Esophagus muscularis mucosa (tissue), 4 donors: ENCODE results near the gene KCNQ1. TPM values are rescaled to one million over a fixed set of nuclear protein-coding genes. Genes with fewer than 3 reads are reported as not detected.

Experiments used
- DNase-seq: peaks from one replicate; pipeline ENCODE4 v3.0.0-alpha.2; 2017; ENCODE audit errors: extremely low spot score
- H3K27ac ChIP-seq, 4 donors: fragments of 200-600 bp; sonication (generic); replicated peaks in 1 of 4; 1 replicate in 3 of 4; 2 replicates in 1 of 4; pipeline ENCODE4 v1.5.1; 2016 to 2019; ENCODE audit warnings: mild to moderate bottlenecking in 1 of 4
- H3K27me3 ChIP-seq, 4 donors: fragments of 200-600 bp; sonication (generic); one replicate each; pipeline versions ENCODE4 v1.5.1 to v1.6.0; 2016 to 2019
- H3K36me3 ChIP-seq, 4 donors: fragments of 200-600 bp; sonication (generic); one replicate each; pipeline ENCODE4 v1.5.1; 2016 to 2019
- H3K4me1 ChIP-seq, 4 donors: fragments of 200-600 bp; sonication (generic); one replicate each; pipeline ENCODE4 v1.5.1; 2016 to 2019
- H3K4me3 ChIP-seq, 4 donors: fragments of 200-600 bp; sonication (generic); 1 replicate in 2 of 4; 2 replicates in 2 of 4; pipeline ENCODE4 v1.5.1; 2016 to 2019; ENCODE audit warnings: mild to moderate bottlenecking in 4 of 4, moderate library complexity in 1 of 4
- H3K9me3 ChIP-seq, 4 donors: fragments of 200-600 bp; sonication (generic); 1 replicate in 3 of 4; 2 replicates in 1 of 4; pipeline ENCODE4 v1.5.1; 2016 to 2019
- EP300 ChIP-seq: sonication (generic); formaldehyde crosslinking; IDR thresholded peaks from one replicate; pipeline ENCODE4 v1.6.1; 2017; ENCODE audit warnings: antibody characterized with exemption
- POLR2A ChIP-seq: fragments of 450-650 bp; IDR thresholded peaks from one replicate; pipeline ENCODE4 v1.6.1; 2017; ENCODE audit warnings: antibody characterized with exemption, moderate library complexity, mild to moderate bottlenecking, low read depth
- POLR2AphosphoS5 ChIP-seq, 2 donors: sonication (generic); formaldehyde crosslinking; IDR thresholded peaks; one replicate each; pipeline ENCODE4 v1.6.1; 2017; ENCODE audit warnings: antibody characterized with exemption in 2 of 2
- WGBS: methylation state at CpG from one replicate; pipeline ENCODE4 v1.1.5; 2018; 5-methylcytosine and 5-hydroxymethylcytosine counted together
- intact Hi-C: fragments of 100-400 bp; cut with DNase I; formaldehyde crosslinking; loops from one replicate; pipeline ENCODE4 v1.15.1; 2023
- total RNA-seq, 4 donors: library from RNA; depleted of rRNA; stranded (reverse); fragments of >200 nt; gene quantifications; one replicate each; pipeline versions ENCODE4 v1.1.0 to v1.2.1, GENCODE V29; 2016
- TF ChIP-seq, protein P1 (sequence below), 3 experiments: fragments of 200-600 bp in 2 of 3; fragments of 450-650 bp in 1 of 3; sonication (generic) in 2 of 3; IDR thresholded peaks; one replicate each; pipeline ENCODE4 v1.5.1; 2017 to 2019; ENCODE audit warnings: antibody characterized with exemption in 3 of 3, mild to moderate bottlenecking in 2 of 3, moderate library complexity in 1 of 3

KCNQ1 gene
- total RNA-seq, 4 donors from 2014 or later, result 2.1 to 5.9 (median 4.3) TPM

DNA sequence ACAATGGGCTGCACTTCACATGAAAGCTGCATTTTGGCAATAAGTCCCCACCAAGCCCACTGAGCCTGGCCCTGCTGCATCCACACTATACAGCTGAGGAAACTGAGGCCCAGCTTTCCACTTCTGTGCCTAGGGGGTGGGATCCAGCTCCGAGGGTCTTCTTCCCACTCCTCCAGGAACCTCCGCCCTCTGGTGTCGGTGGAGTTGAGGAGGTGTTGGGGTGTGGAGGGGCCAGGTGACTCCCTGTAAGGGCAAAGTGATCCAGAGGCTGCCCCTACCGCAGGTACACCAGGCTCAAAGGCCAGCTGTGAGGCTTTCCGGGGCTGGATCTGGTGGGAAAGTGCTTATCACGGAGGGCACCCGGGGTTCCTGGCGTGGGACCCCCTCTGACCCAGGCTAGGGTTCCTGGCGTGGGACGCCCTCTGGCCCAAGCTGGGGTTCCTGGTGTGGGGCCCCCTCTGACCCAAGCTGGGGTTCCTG is 125.0 kb downstream of the KCNQ1 start:
- TF ChIP-seq POLR2AphosphoS5 (IDR thresholded peaks at IDR 0.05) (no peak), POLR2A (no peak)
- H3K4me1 ChIP-seq, result no peaks in the 10 kb centered on the region
- 92% methylated on average over 5 of the region's 10 CpGs for WGBS
- H3K36me3 ChIP-seq, result peaks cover 0 to 13% (median 0%) of the 10 kb centered on the region in 4 donors
- H3K4me3 ChIP-seq, result no peak overlapping the region
- intact Hi-C loops, result no loop called here
- H3K27me3 ChIP-seq, result no peaks in the 10 kb centered on the region
- H3K27ac ChIP-seq, result no peak overlapping the region
- no peaks in the 10 kb centered on the region for H3K9me3 ChIP-seq
- DNase-seq, result no peak

DNA sequence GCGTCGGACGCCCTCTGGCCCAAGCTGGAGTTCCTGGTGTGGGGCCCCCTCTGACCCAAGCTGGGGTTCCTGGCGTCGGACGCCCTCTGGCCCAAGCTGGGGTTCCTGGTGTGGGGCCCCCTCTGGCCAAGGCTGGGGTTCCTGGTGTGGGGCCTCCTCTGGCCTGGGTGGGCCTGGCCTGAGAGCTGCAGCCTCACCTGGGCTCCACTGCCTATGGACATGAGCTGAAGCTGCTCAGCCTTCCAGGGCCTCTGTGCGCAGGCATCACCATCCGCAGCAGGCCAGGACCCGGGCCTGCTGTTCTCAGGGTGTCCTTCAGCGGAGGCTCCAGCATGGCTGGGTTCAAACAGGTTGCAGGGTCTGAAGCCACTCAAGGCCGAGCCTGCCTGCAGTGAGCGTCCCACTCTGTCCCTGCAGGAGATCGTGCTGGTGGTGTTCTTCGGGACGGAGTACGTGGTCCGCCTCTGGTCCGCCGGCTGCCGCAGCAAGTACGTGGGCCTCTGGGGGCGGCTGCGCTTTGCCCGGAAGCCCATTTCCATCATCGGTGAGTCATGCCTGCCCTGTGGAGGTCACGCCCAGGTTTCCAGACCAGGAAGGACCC is 125.5 kb downstream of the KCNQ1 start:
- peaks cover 0 to 13% (median 0%) of the 10 kb centered on the region in 4 donors for H3K36me3 ChIP-seq
- H3K9me3 ChIP-seq, result no peaks in the 10 kb centered on the region
- WGBS, result 94% methylated on average over 22 of the region's 26 CpGs
- no peak for DNase-seq
- H3K4me3 ChIP-seq, result no peak overlapping the region
- no peaks in the 10 kb centered on the region for H3K27me3 ChIP-seq
- no peaks in the 10 kb centered on the region for H3K4me1 ChIP-seq
- intact Hi-C loops, result no loop called here
- TF ChIP-seq POLR2AphosphoS5 (IDR thresholded peaks at IDR 0.05) (no peak), POLR2A (no peak), EP300 (no peak)
- TF ChIP-seq, protein P1, sequence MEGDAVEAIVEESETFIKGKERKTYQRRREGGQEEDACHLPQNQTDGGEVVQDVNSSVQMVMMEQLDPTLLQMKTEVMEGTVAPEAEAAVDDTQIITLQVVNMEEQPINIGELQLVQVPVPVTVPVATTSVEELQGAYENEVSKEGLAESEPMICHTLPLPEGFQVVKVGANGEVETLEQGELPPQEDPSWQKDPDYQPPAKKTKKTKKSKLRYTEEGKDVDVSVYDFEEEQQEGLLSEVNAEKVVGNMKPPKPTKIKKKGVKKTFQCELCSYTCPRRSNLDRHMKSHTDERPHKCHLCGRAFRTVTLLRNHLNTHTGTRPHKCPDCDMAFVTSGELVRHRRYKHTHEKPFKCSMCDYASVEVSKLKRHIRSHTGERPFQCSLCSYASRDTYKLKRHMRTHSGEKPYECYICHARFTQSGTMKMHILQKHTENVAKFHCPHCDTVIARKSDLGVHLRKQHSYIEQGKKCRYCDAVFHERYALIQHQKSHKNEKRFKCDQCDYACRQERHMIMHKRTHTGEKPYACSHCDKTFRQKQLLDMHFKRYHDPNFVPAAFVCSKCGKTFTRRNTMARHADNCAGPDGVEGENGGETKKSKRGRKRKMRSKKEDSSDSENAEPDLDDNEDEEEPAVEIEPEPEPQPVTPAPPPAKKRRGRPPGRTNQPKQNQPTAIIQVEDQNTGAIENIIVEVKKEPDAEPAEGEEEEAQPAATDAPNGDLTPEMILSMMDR (IDR thresholded peaks at IDR 0.05), result no peak
- no peak overlapping the region for H3K27ac ChIP-seq

DNA sequence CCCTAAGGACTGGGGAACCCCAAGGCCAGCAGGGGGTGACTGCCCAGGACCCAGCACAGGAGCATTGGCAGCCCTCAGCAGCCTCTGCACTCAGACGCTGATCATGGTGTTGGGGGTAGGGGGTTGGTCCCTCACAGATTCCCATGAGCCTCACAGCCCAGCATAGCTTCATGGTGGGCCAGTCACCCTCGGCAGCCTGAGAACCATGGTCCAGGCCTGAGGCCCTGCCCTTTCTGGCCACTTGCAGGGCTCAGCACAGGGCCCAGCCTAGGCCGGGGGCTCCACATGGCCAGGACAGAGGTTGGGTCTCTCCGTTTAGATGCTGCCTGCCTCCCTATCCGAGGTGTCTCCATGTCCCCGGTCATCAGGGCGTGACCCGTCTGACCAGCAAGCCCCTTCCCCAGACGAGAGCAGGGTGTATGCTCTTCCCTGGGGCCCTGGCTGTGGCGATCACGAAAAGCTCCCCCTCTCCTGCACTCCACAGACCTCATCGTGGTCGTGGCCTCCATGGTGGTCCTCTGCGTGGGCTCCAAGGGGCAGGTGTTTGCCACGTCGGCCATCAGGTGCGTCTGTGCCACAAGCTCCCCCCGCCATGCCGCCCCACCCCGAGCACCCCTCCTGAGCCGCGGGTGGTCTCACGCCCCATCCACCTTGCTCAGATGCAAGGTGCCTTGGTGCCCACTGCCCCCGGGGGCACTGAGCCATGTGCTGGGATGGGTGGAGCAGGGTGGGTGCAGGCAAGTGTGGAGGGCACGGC is 126.2 kb downstream of the KCNQ1 start:
- 95% methylated on average over 17 of the region's 25 CpGs for WGBS

DNA sequence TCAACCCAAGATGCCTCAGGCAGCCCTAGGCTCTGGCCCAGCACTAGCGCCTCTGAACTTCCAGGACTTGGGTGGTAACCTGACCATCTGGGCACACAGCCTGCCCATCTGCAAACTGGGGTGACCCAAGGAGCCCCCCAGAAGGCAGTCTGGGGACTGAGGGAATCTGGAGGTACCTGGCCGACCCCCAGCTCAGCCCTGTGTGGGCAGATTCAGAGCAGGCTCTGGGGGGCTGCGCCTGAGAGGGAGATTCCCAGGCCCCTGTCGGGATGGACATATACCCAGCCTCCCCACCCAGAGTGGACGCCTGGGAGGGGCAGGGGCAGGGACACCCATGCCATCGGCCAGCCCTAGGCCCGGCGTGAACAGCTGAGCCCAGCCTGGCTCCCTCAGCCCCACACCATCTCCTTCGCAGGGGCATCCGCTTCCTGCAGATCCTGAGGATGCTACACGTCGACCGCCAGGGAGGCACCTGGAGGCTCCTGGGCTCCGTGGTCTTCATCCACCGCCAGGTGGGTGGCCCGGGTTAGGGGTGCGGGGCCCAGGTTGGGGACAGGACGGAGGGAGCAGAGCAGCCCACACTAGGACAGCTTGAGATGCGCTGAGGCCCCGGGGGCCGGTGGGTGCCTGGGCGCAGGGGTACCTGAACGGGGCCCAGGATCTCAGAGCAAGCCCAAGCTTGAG is 126.9 kb downstream of the KCNQ1 start:
- Histone ChIP-seq H3K36me3 (peaks cover 0 to 13% (median 0%) of the 10 kb centered on the region in 4 donors), H3K4me3 (no peak overlapping the region), H3K4me1 (no peaks in the 10 kb centered on the region), H3K27me3 (no peaks in the 10 kb centered on the region), H3K27ac (no peak overlapping the region), H3K9me3 (no peaks in the 10 kb centered on the region)
- 100% methylated on average over 12 of the region's 23 CpGs for WGBS
- intact Hi-C loops, result no loop called here
- TF ChIP-seq POLR2A (no peak), EP300 (no peak), POLR2AphosphoS5 (IDR thresholded peaks at IDR 0.05) (no peak)
- TF ChIP-seq, protein P1 (IDR thresholded peaks at IDR 0.05), result no peak
- no peak for DNase-seq

More for the DNA sequence above, 126.2 kb downstream of the KCNQ1 start:
- Histone ChIP-seq H3K27me3 (no peaks in the 10 kb centered on the region), H3K4me3 (no peak overlapping the region), H3K36me3 (peaks cover 0 to 13% (median 0%) of the 10 kb centered on the region in 4 donors), H3K9me3 (no peaks in the 10 kb centered on the region), H3K4me1 (no peaks in the 10 kb centered on the region), H3K27ac (no peak overlapping the region)
- intact Hi-C loops, result no loop called here
- no peak for DNase-seq
- TF ChIP-seq POLR2A (no peak), EP300 (no peak), POLR2AphosphoS5 (IDR thresholded peaks at IDR 0.05) (no peak)
- TF ChIP-seq, protein P1 (IDR thresholded peaks at IDR 0.05), result no peak
